IPS-11a (cell line): ENCODE measurements around the gene LAMB4.

Experiments
- H3K4me3 ChIP-seq: one replicate; pipeline ENCODE4 v1.5.1; 2013; ENCODE audit warnings: low read depth, low read length, control low read depth

LAMB4 gene

DNA sequence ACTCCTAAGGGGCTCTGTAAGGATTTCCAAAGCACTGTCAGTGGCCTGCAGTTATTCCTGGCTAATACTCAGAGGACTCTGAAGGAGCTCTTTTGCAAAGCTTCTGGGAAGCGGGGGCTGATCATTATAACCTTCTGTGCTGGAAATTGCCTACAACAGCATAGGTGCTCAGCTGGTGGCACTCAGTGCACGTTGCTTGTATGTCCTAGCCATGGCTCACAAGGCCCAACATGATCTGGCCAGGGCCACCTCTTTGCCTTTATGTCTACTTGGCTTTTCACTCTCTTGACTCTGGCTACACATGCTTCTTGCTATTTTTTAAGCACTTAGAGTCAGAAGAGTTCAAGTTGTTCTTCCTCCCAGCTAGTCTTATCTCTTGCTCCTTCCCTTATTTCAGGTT, 17.5 kb downstream of the LAMB4 start:
- no peak overlapping the region for H3K4me3 ChIP-seq

DNA sequence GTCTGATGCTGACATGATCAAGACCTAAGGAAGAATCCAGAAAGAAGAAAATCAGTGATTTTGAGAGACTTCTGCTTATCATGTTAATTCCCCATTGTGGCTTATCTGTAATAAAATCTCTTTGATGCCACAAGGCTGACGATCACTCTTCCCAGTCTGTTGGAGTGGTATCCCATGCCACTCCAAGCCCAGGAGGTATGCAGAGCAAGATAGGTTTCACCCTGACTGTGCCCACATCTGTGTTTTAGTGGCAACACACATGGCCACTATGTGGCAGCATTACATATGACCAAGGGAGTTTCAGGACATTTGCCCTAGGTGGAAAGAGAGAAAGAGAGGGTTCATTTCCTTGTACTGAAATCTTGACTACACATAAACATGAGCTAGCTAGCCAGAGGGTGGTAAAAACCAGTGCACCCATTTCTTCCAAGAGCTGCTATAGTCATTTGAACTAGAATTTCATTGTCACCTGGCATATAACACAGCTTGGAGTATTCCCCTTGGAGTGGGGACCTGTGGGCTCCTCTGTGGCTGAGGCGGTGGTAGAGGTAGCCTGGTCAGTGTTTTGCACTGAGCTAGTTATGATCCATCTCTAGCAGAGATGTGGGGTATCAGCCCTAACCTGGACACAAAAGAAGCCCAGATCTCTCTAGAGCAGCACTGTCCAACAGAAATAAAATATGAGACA, 20.8 kb downstream of the LAMB4 start:
- H3K4me3 ChIP-seq, result no peak overlapping the region

DNA sequence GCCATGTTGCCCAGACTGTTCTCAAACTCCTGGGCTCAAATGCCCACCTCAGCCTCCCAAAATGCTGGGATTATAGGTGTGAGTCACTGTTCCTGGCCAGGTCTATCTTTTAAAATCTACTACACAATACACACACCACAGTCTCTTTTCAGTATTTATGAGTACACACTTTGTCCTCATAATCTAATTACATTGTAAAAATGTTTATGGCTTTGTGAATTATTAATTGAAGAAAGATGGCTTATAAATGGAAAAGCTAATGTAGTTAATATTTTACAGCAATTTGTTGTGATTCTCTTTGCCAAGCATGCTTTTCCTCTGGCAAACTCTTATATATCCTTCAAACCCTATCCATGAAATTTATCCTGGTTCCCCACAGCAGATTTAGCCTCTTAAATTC, 22.0 kb downstream of the LAMB4 start:
- no peak overlapping the region for H3K4me3 ChIP-seq

DNA sequence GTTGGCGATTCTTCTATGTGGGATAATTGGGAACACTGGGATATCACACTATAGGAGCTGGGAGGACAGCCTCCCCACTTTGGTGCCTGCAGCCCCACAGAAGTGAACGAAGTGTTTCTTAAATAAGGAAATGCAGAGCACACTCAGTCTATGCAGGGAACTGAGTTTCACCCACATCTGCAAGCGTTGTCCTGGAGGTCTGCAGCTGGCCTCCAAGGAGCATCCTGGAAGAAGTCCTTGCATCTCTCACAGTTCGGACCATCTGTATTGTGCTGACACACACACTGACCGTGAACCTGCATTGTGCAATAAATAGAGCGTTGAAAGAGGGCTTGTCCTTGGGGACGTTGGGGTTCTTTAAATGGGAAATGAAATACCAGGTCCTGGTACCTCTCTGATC, 25.8 kb downstream of the LAMB4 start:
- H3K4me3 ChIP-seq, result no peak overlapping the region

DNA sequence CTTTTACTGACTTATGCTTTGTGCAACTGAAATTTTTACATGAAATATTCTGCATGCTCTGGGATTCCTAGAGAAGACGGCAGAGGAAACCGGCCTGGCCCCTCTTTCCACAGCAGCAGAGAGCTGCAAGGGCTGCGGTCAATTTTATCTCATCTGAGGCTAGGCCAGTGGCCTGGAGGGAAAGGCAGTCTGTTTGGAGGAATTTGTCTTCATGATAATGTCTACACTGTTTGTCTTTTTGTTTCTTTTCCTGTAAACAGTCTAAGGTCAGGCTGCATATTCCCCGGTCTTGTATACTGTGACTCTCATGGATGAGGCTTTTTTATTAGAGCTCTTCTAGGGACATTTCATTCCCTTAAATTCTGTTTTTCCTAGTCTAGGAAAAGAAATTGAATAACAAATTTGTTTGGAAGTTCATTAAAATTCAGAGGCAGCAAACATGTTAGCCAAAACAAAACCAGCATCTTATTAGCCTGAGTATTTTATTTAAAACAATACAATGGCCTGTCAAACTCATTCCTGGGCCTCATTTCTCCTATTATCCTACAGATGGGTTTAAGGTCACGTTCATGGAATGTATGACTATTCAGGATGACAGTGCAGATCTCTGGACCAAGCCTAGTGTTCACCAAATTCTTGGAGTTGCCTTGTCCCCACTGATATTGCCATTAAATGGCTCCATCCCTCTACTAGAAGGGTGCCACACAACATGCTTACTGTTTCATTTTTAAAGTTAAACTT, 26.4 kb downstream of the LAMB4 start:
- H3K4me3 ChIP-seq, result no peak overlapping the region

DNA sequence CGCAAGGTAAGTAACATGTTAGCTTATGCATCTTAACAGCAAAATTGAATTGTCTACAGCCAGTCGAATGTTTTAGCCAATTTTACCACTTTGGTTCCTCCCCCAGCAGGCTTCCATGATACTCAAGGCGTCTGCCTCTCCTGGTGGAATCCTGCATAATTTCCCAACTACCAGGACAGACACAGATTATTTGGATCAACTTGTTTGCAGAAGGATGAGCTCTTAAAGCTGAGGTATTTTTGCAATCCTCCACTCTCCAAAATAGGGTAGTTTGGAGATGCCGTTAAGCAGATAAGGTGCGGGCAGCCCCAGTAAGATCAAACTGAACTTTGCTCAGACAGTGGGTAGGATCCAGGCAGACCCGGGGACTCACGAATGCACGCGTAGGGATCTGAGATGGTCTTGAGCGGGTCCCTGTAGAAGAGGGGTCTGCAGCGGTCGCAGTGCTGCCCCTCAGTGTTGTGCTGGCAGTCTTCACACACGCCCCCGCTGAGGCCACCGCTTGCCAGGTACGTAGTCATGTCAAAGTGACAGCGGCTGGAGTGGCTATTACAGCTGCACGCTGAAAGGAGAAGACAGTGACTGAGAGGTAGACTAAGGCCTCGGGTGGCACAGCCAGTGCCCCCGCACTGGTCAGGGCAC, 27.4 kb downstream of the LAMB4 start:
- no peak overlapping the region for H3K4me3 ChIP-seq

DNA sequence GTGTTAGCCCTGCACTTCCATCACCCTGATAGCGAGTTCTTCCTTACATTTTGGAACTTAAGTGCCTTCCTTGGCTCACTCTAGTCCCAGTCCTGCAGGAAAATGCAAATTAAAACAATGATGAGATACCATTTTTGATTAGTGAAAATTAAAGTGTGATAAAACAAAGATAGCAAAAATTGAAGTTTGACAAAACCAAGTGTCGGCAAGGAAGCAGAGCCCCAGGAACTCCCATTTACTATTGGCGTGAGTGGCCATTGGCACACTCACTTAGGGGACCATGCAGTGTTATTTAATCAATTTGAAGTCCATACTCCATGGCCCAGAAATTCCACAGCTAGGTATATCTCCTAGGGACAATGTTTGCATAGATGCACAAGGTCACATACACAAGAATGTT, 28.4 kb downstream of the LAMB4 start:
- H3K4me3 ChIP-seq, result no peak overlapping the region

DNA sequence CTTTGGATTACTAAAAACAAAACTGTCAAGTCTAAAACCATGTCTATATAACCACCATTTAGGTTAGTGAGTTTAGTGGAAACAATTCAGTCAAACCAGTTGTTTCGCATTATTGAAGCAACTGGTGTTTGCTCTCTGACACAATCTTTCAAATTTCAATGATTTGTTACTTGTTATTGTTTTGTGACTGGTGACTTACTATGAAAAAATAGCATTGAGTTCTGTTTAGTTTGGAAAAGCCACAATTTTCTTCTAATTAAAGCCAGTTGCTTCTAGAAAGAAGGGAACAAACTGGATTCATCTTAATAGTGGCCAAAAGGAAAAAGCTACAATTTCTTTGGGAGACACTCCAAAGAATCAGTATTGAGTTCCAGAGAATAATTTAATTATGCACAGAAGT, 30.4 kb downstream of the LAMB4 start:
- H3K4me3 ChIP-seq, result no peak overlapping the region

DNA sequence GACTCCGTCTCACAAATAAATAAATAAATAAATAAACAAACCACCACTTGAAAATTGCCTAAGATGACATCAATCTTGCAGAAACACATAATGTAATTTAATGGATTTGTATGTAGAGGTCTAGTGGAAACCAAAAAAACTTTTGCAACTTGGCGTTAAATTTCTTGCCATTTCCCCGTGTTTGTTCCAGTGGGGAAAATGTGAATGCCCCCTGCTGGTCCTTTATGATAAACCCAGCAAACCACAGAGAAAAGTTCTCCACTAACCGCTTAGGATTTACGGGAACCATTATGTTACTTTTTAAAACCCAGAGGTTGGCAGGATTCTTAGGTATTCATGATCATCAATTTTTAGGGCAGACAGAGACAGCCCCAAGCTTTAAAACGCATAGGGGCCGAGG, 32.5 kb downstream of the LAMB4 start:
- H3K4me3 ChIP-seq, result no peak overlapping the region

DNA sequence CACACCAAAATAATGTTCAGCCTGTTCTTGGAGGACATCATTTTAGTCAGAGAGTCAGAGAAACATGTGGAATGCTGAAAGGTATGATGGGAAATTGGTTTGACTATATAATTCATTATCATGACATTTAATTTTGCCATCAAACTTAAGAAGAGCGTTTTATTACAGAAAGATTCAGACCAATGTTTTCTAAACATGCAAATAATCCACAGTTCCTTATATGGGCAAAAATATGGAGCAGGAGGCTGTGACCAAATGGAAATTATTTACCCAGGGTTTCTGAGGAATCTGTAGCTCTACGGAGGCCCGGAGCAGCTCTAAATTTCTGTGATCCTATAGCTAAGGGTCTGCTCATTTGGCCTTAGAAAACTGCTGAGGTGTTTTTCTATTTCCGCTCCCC, 33.2 kb downstream of the LAMB4 start:
- no peak overlapping the region for H3K4me3 ChIP-seq

DNA sequence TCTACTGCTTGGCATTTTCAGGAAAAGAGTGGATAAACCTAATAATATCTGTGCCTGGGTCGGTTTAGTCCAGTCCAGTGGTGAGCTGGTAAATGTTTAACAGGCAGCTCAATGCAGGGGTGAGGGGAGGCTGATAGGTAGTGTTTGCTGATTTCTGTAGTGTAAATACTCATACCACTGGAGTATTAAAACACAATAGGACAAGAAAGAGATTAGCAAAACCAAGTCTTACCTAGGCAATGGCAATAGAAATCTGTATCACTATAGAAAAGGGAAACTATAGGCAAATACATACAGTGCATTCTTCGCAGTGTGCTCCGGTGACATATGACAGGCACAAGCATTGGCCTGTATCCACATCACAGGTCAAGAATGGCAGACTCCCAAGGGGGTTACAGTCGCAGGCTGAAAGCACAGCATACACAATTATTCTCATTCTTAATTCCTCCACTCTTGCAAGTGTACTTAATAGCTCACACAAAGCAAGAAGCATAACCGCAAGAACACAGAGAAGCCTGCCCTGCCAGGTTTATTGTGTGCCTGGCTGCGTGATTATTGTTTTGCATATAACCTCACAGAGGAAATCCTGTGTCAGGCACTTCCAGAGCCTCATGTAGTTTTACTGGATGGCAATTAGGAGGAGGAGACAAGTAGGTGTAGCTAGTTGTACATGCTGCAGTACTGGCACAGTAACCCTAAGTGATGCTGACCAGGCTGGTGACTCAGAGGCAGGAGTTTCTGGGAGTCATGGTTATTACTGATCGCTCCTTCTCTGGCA, 35.0 kb downstream of the LAMB4 start:
- no peak overlapping the region for H3K4me3 ChIP-seq

DNA sequence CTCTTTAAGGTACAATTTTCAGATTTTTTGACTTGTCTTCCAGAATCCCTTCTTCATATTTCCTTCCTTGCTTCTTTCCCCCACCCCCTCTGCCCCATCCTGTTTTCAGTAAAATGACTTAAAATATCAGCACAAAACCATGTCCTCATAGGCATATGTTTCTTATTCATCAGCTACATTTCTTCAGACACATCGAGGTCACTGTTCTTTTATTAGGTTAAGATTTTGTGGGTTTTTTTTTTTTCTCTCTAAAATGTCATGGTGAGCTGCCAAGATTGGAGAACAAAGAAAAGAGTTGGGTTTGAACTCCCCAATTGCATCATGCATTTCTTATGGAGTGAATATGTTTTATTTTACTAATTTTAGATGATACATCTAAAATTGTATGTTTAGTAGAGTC, 35.8 kb downstream of the LAMB4 start:
- H3K4me3 ChIP-seq, result no peak overlapping the region

DNA sequence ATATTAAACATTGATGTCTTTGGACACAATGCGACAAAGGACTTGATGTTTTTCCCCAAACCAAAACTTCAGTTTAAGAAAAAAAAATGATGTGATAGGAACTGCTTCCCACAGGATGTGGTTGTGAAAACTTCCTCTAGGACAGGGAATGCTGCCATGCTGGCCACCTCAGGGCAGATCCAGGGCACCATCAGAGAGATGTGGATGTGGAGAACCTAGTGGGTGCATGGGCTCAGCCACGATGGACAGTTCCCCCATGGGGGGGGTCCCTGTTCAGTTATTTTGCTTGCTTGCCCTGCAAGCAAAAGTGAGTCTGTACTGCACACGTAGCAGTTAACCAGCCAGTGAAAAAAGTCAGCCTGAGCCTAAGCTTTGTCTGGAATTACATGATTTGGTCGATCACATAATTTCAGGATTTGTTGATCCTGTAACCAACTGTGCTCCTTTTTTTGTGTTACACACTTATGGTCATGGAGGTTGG, 36.3 kb downstream of the LAMB4 start:
- H3K4me3 ChIP-seq, result no peak overlapping the region

DNA sequence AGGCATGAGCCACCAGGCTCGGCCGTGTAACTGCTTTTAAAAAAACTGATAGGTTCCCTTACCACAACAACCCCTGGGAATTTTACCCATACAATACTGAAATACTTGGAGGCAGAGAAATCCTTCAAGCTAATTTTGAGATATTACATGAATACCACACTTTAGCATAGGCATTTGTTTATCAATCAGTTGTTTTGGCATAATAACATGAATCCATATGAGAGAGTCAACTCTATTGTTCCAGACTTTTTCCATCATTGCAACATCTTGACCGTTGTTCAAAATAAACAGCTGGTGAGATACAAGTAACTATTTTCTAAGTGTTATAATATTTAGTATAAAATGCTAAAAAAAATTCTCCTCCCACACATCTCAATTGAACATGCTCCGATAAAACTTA, 36.8 kb downstream of the LAMB4 start:
- H3K4me3 ChIP-seq, result no peak overlapping the region

DNA sequence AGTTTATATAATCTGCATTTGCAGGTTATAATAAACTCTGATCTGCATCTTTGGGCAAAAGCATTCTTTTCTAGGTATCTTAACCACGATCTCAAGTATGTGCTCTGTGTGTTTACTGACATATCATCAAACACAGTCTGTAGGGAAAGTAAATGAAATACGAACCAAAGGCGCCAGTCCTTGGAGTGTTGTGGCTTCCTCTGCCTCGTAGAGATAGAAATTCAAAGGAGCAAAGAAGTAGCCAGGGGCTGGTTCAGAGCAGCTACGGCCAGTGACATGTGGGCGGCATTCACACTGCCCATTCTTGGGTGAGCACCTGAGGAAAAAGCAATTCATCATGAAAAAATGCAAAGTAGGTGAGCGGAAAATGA, 38.7 kb downstream of the LAMB4 start:
- H3K4me3 ChIP-seq, result no peak overlapping the region

DNA sequence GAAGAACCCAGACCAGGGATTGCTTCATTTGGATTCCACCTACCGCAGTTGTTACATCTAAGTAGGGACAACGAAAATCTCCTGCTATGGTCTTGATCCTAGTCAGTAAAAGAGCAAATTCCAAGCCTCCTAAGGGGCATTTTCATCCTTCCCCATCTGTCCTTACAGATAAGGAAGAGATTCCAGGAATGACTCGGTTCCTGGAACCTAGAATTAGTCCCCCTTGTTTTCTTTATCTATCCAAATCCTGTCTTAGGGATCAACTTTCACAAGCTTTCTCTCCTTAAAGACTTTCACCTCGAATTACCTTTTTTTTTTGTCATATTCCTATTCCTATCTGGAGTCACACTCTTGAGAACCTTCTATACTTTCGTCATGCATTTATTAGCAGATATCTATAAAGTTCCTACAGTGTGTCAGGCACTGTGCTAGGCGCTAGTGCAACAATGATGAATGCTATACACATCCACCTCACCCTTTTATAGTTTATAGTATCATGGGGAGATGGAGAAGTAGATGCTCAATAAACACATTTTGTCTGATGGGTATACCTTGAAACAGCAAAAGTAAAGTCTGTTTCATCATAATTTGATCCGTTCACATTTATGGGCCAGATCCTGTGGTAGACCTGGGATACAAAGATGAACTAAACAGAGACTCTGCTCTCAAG, 39.2 kb downstream of the LAMB4 start:
- no peak overlapping the region for H3K4me3 ChIP-seq

DNA sequence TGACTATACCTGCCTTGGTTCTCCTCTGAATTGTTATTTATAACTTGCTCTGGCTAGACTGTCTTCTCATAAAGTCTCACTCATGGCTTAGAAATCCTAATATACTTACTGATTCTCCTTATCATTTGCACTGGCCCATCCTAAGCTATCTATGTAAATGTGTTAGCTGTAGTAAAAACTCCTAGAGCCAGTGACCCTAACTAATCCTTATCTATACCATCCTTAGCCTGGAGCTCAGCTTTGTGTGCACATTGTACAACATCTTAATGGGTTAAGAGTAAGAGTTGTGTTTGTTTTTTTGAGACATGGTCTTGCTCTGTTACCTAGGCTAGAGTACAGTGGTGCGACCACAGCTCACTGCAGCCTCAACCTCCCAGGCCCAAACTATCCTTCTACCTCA, 40.8 kb downstream of the LAMB4 start:
- no peak overlapping the region for H3K4me3 ChIP-seq

DNA sequence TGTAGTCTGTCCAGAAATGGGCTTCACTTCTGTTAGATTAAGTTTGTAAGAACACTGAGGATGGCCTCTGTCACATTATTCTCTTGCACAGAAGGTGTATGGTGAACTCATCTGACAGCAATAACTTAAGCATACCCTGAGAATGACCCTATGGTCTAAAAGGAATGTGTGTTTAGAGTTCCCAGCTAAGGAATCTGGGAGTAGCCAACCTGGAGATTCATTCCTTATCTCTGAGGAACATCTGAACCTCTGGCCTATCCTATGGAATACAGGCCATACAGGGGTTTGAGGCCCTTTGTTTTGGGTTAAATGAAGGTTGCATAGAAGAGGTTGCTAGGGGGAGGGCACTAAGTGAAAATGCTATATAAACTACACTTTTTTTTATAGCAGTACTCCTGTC, 41.4 kb downstream of the LAMB4 start:
- H3K4me3 ChIP-seq, result no peak overlapping the region

DNA sequence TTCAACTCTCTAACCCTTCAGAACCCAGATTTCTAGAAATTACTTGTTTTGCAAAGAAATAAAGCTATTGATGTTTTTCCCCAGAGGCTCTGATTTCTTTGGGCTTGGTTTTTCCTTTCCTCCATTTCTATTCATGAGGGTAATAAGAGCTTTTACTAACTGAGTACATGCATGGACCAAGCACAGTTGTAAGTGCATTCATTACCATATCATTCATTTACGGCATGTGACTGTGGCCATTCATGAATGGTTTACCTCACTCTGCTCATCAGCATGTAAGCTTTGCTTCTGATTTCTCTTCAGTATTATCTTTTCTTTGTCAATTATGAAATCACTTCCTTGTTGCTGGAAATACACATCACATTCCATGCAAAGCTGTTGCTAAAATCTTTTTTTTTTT, 42.4 kb downstream of the LAMB4 start:
- no peak overlapping the region for H3K4me3 ChIP-seq

DNA sequence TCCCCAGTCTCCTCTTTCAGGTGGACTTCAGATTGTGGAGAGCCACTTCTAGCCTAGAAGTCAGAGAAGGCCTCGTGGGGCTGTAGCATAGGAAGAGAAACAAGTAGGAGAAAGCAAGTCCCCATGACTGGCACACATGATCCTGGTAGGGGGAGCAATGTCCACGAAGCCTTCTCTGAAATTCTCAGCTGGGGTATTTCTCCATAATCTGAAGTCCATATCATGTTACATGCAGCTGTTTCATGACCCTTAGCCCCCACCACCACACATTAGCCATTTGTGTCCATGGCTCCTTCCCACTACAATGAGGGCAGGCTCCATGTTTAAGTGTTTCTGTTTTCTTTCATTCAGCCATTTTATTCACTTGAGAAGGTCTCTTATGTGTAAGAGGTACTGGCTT, 43.2 kb downstream of the LAMB4 start:
- no peak overlapping the region for H3K4me3 ChIP-seq

DNA sequence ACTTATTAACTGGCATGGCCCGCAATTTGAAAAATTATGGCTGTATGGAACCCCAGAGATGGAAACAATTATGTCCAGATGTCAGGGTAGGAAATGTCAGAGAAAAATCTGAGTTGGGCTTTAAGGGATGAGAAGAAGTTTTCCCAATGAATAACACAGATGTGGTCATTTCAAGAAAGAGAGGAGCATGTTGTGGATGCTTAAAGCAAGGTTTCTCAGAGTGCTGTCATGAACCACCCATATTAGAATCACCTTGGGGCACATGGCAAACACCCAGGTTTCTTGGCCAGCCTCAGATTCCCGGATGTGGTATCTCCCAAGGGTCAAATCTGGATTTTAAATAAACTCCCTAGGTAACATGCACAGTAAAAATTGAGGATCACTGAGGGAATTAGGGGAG, 43.6 kb downstream of the LAMB4 start:
- no peak overlapping the region for H3K4me3 ChIP-seq
